ENCODE measurements around the gene KCTD1. TPM values are rescaled to one million over a fixed set of nuclear protein-coding genes. Genes with fewer than 3 reads are reported as not detected.
A peak's percentile ranks its signal among the peaks of the same experiment; 100 is the strongest.

KCTD1 gene
- total and polyA plus RNA-seq, 4 donors, result 5.1 to 13.2 (median 9.3) TPM

DNA sequence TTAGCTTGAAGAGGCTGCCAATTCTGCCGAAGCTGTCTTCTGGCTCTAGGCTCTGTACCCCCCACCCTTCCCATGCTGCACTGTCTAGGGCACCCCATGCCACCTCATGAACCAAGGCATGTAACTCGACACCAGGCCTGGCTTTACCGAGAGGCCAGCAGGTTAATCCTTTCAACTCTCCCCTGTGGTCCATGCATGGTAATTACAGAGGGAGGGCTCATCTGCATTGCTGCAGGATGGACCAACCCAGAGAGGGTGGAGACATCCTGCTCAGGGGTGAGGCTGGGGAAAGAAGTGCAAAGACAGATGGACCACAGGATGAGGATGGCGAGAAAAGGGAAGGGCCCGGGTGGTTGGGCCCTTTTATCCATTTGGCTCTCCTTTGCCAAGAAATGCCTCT, 65.8 kb downstream of the KCTD1 start:
- intact Hi-C loops (cut with DNase I), result no loop called here
- Histone ChIP-seq H3K4me1 (ENCODE audit: control insufficient read depth in 1 of 2, insufficient read depth in 2 of 2, low read length in 2 of 2) (no peaks in the 10 kb centered on the region), H3K36me3 (ENCODE audit: control insufficient read depth in 1 of 2, insufficient read depth in 2 of 2, low read length in 1 of 2) (no peaks in the 10 kb centered on the region), H3K4me3 (ENCODE audit: low read length in 2 of 2) (no peak overlapping the region), H3K27ac (ENCODE audit: low read depth in 1 of 2, low read length in 2 of 2) (no peak overlapping the region), H3K27me3 (ENCODE audit: control insufficient read depth in 1 of 2, insufficient read depth in 2 of 2, low read length in 1 of 2) (no peaks in the 10 kb centered on the region), H3K9me3 (ENCODE audit: control insufficient read depth, low read length) (no peaks in the 10 kb centered on the region)
- 73% methylated on average over 5 of the region's 5 CpGs for WGBS, 2 donors
- ATAC-seq (ENCODE audit: low FRiP score) (no peak), DNase-seq (no peak)

DNA sequence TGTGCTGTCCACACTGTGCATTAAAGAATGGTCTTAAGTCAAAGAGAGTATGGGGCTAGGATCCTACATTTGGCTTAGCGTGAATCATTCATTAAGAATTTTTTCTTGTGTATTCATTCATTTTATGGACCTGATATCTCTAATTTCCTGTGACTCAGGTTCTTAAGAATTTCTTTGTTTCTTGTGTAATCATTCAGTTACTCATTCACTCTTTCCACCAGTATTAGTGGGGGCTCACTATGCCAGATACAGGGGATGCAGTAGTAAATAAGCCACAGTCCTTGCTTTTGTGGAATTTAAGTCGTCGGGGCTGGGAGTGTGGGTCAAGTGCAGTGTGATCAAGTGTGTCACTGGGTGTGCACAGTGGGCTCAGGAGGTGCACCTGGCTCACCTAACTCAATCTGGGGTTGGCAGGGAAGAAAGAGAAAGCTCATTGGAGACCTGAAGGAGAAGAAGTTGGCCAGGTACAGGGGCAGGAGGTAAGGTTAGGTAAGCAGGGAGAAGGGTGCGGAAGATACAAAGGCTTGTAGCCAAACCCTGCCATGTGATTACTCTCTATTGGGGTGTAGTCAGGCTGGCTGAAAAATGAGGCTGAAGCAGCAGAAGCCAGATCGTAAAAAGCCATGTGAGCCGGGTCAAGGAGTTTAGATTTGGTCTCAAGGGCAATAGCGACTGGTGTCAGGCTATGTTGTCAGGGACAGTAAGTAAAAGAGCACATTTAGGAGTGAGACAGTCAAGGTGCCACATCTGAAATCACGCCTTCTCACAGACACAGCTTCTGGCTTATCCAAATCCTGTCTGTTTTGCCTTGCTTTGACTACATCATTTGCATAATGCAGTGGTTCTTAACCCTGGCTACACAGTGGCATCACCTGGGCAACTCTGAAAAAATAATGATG, 67.2 kb downstream of the KCTD1 start:
- Histone ChIP-seq H3K4me1 (ENCODE audit: control insufficient read depth in 1 of 2, insufficient read depth in 2 of 2, low read length in 2 of 2) (no peaks in the 10 kb centered on the region), H3K9me3 (ENCODE audit: control insufficient read depth, low read length) (no peaks in the 10 kb centered on the region), H3K4me3 (ENCODE audit: low read length in 2 of 2) (no peak overlapping the region), H3K27ac (ENCODE audit: low read depth in 1 of 2, low read length in 2 of 2) (no peak overlapping the region), H3K36me3 (ENCODE audit: control insufficient read depth in 1 of 2, insufficient read depth in 2 of 2, low read length in 1 of 2) (no peaks in the 10 kb centered on the region), H3K27me3 (ENCODE audit: control insufficient read depth in 1 of 2, insufficient read depth in 2 of 2, low read length in 1 of 2) (no peaks in the 10 kb centered on the region)
- intact Hi-C loops (cut with DNase I), result no loop called here
- ATAC-seq (ENCODE audit: low FRiP score), result peak; percentile 40
- WGBS, 2 donors, result 80 to 82% methylated on average over 8 of the region's 8 CpGs
- no peak for DNase-seq

DNA sequence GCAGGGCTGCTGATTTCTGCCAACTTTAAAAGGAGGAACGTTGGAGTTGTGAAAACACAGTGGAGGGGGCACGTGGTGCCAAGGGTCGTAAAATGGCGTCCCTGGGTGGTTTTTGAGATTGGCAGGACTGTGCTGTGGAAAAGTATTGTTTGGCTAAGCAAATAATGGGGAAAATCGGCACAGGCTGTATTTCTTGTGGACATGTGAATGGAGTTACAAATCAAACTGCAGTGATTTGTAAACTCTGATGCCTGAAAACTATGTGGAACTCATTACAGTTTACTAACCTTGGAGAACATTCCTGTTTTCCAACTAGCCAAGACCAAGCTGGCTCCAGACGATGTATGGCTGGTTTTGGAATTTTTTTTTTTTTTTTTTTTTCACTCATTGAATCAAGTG, 68.7 kb downstream of the KCTD1 start:
- DNase-seq, result no peak
- Histone ChIP-seq H3K4me3 (ENCODE audit: low read length in 2 of 2) (no peak overlapping the region), H3K9me3 (ENCODE audit: control insufficient read depth, low read length) (no peaks in the 10 kb centered on the region), H3K27me3 (ENCODE audit: control insufficient read depth in 1 of 2, insufficient read depth in 2 of 2, low read length in 1 of 2) (no peaks in the 10 kb centered on the region), H3K36me3 (ENCODE audit: control insufficient read depth in 1 of 2, insufficient read depth in 2 of 2, low read length in 1 of 2) (no peaks in the 10 kb centered on the region), H3K27ac (ENCODE audit: low read depth in 1 of 2, low read length in 2 of 2) (no peak overlapping the region), H3K4me1 (ENCODE audit: control insufficient read depth in 1 of 2, insufficient read depth in 2 of 2, low read length in 2 of 2) (no peaks in the 10 kb centered on the region)
- ATAC-seq (ENCODE audit: low FRiP score), result peak; percentile 26
- intact Hi-C loops (cut with DNase I), result no loop called here
- WGBS, 2 donors, result 6 to 11% methylated on average over 6 of the region's 6 CpGs

DNA sequence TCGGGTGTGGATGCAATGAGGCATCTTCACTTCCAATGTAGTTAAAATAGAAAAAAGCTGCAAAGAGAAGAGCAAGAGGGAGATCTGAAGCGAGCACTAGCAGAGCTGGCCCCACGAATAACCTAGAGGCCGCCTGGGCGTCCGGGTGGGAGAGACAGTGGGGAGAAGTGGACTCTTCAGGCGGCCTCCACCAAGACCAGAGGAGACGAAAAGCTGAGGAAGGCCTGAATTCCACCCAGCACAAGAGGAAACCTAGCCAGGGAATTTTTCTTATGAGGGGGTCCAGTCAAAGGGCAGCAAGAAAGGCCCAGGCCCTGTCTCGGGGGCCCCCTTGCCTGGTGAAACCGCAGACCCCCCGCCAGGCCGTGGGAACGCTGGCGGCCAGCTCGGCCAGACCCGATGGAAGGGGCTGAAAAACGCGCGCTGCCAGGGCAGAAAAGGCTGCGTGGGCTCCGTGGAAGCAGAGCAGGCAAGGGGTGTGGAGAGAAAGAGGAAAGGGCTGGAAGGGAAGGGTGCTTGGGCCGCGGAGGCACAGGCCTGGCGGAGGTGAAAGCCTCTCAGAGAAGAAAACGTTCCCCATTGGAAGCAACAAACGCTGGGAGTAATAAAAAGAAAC, 69.2 kb downstream of the KCTD1 start:
- DNase-seq, result no peak
- intact Hi-C loops (cut with DNase I), result no loop called here
- Histone ChIP-seq H3K27me3 (ENCODE audit: control insufficient read depth in 1 of 2, insufficient read depth in 2 of 2, low read length in 1 of 2) (no peaks in the 10 kb centered on the region), H3K4me1 (ENCODE audit: control insufficient read depth in 1 of 2, insufficient read depth in 2 of 2, low read length in 2 of 2) (no peaks in the 10 kb centered on the region), H3K36me3 (ENCODE audit: control insufficient read depth in 1 of 2, insufficient read depth in 2 of 2, low read length in 1 of 2) (no peaks in the 10 kb centered on the region), H3K9me3 (ENCODE audit: control insufficient read depth, low read length) (no peaks in the 10 kb centered on the region), H3K27ac (ENCODE audit: low read depth in 1 of 2, low read length in 2 of 2) (no peak overlapping the region), H3K4me3 (ENCODE audit: low read length in 2 of 2) (no peak overlapping the region)
- WGBS, 2 donors, result 68 to 70% methylated on average over 26 of the region's 26 CpGs
- peak; percentile 43 for ATAC-seq (ENCODE audit: low FRiP score)

DNA sequence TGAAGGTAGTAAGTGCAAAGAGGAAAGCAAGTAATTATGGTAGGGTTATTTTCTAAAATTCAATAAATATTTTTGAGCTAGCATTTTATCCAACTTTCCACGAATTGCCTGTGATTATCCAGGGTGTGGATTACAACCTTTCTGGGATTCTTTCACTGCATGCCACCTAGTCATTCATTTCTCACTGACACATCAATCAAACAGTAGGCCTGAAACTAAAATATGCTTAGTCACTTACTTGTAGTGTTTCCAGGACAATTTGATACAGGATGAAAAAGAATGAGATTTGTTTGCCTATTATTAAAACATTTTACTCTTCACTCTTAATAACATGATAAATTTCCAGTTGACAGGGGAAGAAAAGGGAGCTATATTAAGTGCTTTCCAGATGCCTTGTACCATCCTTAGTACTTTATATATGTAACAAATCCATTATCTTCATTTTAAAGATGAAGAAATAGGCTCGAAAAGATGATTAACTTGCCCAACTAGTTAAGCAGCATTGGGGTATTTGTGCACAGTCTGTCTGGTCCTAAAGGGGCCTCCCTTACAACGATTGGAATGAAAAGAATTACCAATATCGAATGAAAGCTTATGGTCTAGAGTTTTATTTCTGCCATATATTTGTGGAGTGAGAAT, 70.4 kb downstream of the KCTD1 start:
- Histone ChIP-seq H3K4me1 (ENCODE audit: control insufficient read depth in 1 of 2, insufficient read depth in 2 of 2, low read length in 2 of 2) (no peaks in the 10 kb centered on the region), H3K9me3 (ENCODE audit: control insufficient read depth, low read length) (no peaks in the 10 kb centered on the region), H3K27ac (ENCODE audit: low read depth in 1 of 2, low read length in 2 of 2) (no peak overlapping the region), H3K27me3 (ENCODE audit: control insufficient read depth in 1 of 2, insufficient read depth in 2 of 2, low read length in 1 of 2) (no peaks in the 10 kb centered on the region), H3K4me3 (ENCODE audit: low read length in 2 of 2) (no peak overlapping the region), H3K36me3 (ENCODE audit: control insufficient read depth in 1 of 2, insufficient read depth in 2 of 2, low read length in 1 of 2) (no peaks in the 10 kb centered on the region)
- WGBS, 2 donors, result 86 to 89% methylated on average over 4 of the region's 4 CpGs
- intact Hi-C loops (cut with DNase I), result no loop called here
- ATAC-seq (ENCODE audit: low FRiP score), result no peak
- DNase-seq, result no peak

DNA sequence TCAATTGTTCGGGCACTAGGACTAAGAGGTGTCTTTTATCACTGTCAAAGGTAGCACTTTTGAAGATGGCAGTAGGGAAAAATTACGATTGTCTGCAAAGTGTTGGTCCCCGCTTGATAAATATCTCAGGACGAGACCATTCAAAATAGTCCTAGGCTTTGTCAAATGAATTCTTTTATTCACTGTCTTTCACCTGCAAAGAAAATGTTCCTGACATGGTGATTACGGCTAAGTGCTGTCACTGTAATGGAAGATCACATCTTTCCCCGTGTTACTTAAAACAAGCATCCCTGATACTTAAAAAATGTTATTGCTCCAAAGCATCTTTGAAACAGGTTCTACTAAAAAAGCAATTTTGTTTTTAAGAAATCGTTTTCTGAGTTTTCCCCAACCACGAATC, 71.7 kb downstream of the KCTD1 start:
- Histone ChIP-seq H3K9me3 (ENCODE audit: control insufficient read depth, low read length) (no peaks in the 10 kb centered on the region), H3K27me3 (ENCODE audit: control insufficient read depth in 1 of 2, insufficient read depth in 2 of 2, low read length in 1 of 2) (no peaks in the 10 kb centered on the region), H3K4me3 (ENCODE audit: low read length in 2 of 2) (no peak overlapping the region), H3K27ac (ENCODE audit: low read depth in 1 of 2, low read length in 2 of 2) (no peak overlapping the region), H3K4me1 (ENCODE audit: control insufficient read depth in 1 of 2, insufficient read depth in 2 of 2, low read length in 2 of 2) (no peaks in the 10 kb centered on the region), H3K36me3 (ENCODE audit: control insufficient read depth in 1 of 2, insufficient read depth in 2 of 2, low read length in 1 of 2) (no peaks in the 10 kb centered on the region)
- DNase-seq, result no peak
- 95 to 96% methylated on average over 8 of the region's 8 CpGs for WGBS, 2 donors
- intact Hi-C loops (cut with DNase I), result no loop called here
- ATAC-seq (ENCODE audit: low FRiP score), result no peak

DNA sequence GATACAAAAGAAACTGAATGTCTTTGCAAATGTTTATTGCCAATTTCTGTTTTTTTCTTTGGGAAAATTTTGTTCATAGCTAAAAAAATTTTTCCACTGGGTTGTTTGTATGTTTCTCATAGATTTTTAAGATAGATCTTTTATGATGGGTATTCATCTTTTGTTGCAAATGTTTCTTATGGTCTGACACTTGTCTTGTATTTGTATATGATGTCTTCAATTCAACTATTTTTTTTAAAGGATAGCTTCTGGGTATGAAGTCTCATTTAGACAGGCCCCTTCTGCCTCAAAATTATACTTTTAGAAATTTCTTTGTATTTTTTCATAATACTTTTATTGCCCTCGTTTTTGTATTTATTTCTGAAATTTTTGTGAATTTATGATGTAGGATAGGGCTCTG, 73.8 kb downstream of the KCTD1 start:
- 89 to 97% methylated on average over 1 of the region's 1 CpG for WGBS, 2 donors
- H3K27ac ChIP-seq (ENCODE audit: low read depth in 1 of 2, low read length in 2 of 2), result no peak overlapping the region
- H3K4me1 ChIP-seq (ENCODE audit: control insufficient read depth in 1 of 2, insufficient read depth in 2 of 2, low read length in 2 of 2), result no peaks in the 10 kb centered on the region
- H3K4me3 ChIP-seq (ENCODE audit: low read length in 2 of 2), result no peak overlapping the region
- H3K9me3 ChIP-seq (ENCODE audit: control insufficient read depth, low read length), result no peaks in the 10 kb centered on the region
- intact Hi-C loops (cut with DNase I), result no loop called here
- ATAC-seq (ENCODE audit: low FRiP score) (no peak), DNase-seq (no peak)
- H3K36me3 ChIP-seq (ENCODE audit: control insufficient read depth in 1 of 2, insufficient read depth in 2 of 2, low read length in 1 of 2), result peaks cover 0 to 1% of the 10 kb centered on the region in 2 donors
- H3K27me3 ChIP-seq (ENCODE audit: control insufficient read depth in 1 of 2, insufficient read depth in 2 of 2, low read length in 1 of 2), result no peaks in the 10 kb centered on the region

DNA sequence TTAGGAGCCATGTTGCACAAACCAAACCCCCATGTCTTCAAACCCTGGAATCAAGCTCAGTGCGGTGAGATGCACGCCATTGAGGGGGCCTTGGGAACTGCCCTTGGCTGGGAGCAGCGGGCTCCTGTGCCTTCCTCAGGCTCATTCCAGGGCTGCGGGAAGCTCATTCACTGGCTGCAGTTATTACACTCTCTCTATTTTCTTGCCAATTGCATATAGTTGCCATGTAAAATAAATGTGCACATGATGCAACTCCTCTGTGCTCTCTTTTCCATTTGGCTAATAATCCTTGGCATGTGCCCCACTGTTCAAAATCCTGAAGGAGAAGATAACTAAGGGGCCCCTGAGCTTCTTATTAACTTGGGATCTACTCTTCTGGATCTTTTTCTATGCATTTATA, 74.7 kb downstream of the KCTD1 start:
- DNase-seq (no peak), ATAC-seq (ENCODE audit: low FRiP score) (no peak)
- H3K9me3 ChIP-seq (ENCODE audit: control insufficient read depth, low read length), result no peaks in the 10 kb centered on the region
- H3K27ac ChIP-seq (ENCODE audit: low read depth in 1 of 2, low read length in 2 of 2), result no peak overlapping the region
- H3K4me1 ChIP-seq (ENCODE audit: control insufficient read depth in 1 of 2, insufficient read depth in 2 of 2, low read length in 2 of 2), result no peaks in the 10 kb centered on the region
- H3K36me3 ChIP-seq (ENCODE audit: control insufficient read depth in 1 of 2, insufficient read depth in 2 of 2, low read length in 1 of 2), result peaks cover 0 to 1% of the 10 kb centered on the region in 2 donors
- no peak overlapping the region for H3K4me3 ChIP-seq (ENCODE audit: low read length in 2 of 2)
- H3K27me3 ChIP-seq (ENCODE audit: control insufficient read depth in 1 of 2, insufficient read depth in 2 of 2, low read length in 1 of 2), result no peaks in the 10 kb centered on the region
- 26 to 40% methylated on average over 4 of the region's 4 CpGs for WGBS, 2 donors
- intact Hi-C loops (cut with DNase I), result no loop called here
